Measurements from ENCODE around the gene PAPPA.

PAPPA gene

DNA sequence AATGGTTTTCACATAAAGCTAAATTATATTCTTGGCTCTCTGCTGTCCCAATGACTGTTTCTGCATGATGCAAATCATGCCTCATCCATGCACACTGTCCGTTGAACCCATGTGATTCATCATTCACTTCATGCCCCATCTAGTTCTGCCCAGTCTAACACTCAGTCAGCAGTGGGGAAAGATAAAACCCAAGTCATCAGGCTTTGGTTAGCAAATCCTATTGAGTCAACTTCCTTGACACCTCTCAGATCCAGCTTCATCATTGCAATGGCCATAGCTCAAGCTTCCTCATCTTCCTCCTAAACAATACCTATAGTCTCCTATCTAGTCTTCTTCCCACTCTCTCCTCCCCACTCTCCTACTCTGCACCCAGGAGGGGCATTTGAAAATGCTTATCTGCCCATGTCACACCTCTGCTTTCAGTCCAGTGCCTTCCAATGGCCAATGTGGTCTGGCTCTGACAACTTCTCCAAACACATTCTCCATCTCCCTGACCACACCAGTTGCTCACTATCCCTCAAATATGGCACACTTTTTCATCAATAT lies 267.5 kb downstream of the PAPPA start:
- no peak for DNase-seq (ENCODE audit: low read depth)

- DNase-seq (ENCODE audit: low read depth), result no peak
Observed at GRCh38 chr9:116422119-116422979, 268.8 kb downstream of the PAPPA start.

DNA sequence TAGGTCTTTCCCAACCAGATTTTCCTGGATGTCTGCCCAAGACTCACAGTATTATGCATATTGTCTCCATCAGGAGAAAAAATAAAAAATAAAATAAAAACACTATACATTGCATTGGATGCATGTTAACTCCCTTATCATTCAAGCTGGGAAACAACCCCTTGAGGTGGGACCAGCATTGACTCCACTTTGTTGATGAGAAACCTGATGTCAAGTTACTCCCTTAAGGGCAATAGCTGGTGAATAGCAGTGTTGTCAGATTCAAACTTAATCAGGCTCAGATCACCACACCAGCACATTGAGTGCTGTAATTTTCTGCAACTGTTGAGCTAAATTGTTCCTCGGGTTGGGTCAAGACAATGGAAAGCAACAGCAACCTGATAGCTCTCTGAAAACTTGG lies 269.6 kb downstream of the PAPPA start:
- no peak for DNase-seq (ENCODE audit: low read depth)

- DNase-seq (ENCODE audit: low read depth), result no peak
Observed at GRCh38 chr9:116425244-116425643, 271.7 kb downstream of the PAPPA start.

GRCh38 chr9:116430849-116431248 lies 277.3 kb downstream of the PAPPA start:
- no peak for DNase-seq (ENCODE audit: low read depth)

GRCh38 chr9:116432051-116432450 lies 278.5 kb downstream of the PAPPA start:
- no peak for DNase-seq (ENCODE audit: low read depth)

GRCh38 chr9:116434314-116434713 lies 280.7 kb downstream of the PAPPA start:
- no peak for DNase-seq (ENCODE audit: low read depth)

GRCh38 chr9:116435706-116436105 lies 282.1 kb downstream of the PAPPA start:
- no peak for DNase-seq (ENCODE audit: low read depth)

GRCh38 chr9:116436121-116436520 lies 282.5 kb downstream of the PAPPA start:
- DNase-seq (ENCODE audit: low read depth), result no peak

DNA sequence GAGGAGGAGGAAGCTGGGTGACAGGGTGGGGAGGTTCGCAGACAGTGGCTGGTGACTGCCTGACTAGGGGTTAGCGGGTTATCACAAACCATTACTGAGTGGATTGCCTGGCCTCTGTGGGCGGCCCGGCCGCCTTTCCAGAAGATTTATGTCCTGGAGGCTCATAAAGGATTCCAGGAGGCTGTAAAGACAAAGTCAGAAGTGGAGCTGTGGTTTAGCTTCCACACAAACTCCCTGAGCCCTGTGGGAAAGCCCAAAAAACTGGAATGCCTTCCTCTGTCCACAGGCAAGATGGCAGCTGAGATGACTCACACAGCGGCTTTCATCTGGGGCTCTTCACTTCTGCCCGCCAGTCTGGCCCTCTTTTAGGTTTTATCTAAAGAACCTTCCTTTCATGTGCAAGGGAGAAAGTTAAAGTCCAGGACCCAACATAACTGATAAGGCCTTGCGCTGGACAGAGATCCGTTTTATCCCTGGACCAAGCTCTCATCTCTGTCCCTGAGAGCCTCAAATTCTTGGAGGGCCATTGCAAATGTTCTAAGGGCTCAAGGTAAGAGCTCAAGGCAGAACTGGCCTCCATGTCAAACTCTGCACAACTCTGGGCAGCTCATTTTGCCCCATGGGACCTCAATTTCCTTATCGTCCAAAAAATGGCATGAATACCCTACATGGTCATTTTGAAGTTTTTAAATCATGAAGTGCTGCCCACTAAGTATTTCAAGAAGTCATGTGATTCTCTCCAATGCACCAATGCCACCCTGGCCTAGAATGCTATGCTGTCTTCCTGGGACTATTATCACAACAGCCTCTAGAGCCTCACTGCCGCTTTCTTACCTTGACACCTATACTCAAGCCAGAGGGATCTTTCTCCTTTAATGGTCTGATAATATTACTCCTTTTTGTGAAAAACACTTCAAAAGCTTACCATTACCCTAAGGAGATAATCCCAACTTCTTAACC lies 284.1 kb downstream of the PAPPA start:
- no peak for DNase-seq (ENCODE audit: low read depth)

GRCh38 chr9:116442528-116442927 lies 288.9 kb downstream of the PAPPA start:
- DNase-seq (ENCODE audit: low read depth), result no peak

GRCh38 chr9:116447934-116448333 lies 294.3 kb downstream of the PAPPA start:
- no peak for DNase-seq (ENCODE audit: low read depth)

GRCh38 chr9:116448431-116448830 lies 294.8 kb downstream of the PAPPA start:
- no peak for DNase-seq (ENCODE audit: low read depth)

DNA sequence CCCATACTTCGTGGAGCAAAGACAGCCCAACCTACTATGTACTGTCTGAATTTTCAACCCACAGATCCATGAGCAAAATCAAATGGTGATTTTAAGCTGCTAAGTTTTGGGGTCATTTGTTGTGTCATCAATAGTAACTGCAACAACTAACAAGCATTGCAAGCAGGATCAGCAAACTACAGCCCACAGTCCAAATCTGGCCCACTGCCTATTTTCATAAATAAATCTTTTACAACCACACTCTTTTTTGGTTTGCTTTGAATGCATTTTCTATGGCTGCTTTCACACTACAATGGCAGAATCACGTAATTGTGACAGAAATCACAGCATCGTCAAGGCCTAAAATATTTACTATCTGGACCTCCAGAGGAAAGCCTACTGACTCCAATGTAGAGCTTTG lies 296.4 kb downstream of the PAPPA start:
- DNase-seq (ENCODE audit: low read depth), result no peak

DNA sequence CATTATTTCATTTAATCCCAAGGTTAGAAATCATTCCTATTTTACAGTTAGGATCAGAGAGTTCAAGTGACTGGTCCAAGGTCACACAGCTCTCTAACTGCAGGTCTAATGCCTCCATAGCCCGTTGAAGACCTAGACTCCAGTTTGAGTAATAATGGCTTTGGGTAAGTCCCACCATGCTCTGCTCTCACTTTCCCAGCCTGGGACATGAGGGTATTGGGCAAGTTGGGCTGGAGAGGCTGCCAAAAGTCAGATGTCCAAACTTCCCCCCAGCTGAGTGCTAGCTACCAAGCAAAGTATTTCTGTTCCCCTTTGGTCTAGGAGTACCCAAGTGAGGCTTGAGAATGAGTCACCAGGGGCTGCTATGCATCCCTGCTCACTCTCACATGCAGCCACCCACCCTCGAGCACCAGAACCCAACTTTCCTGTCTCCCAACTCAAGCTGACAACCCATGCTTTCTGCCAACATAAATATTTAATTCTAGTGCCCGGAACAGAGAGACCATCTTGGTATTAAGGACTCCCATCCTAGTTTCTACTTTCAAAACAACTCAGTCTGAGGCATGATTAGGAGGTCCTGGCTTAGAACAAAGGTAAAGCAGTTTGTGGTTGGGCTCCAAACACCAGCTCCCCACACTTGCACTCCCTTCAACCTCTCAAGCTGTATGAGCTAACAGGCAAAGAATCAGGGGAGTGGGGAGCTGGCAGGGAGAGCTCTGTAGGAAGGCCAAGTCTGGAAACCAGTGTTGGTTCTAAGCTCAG lies 297.0 kb downstream of the PAPPA start:
- no peak for DNase-seq (ENCODE audit: low read depth)

GRCh38 chr9:116451500-116452115 lies 298.0 kb downstream of the PAPPA start:
- DNase-seq (ENCODE audit: low read depth), result no peak
